ENCODE measurements around the gene LYPD8.
"Not testable (repeated sequence)": the region's sequence is repeated elsewhere in the genome, so short reads cannot be mapped to it uniquely, and the experiment has no call there.

GRCh38 chr1:248789337-248789736 is 33.8 kb upstream of the LYPD8 start:
- not testable (repeated sequence) for TF ChIP-seq CTCF (IDR thresholded peaks at IDR 0.05 in 4 of 5, conservative IDR thresholded peaks at IDR 0.05 in 1 of 5); POLR2A (IDR thresholded peaks at IDR 0.05)
